K562 (cell line): ENCODE results near the gene RBPJ. TPM values are rescaled to one million over a fixed set of nuclear protein-coding genes. Genes with fewer than 3 reads are reported as not detected.

Experiments used
- ATAC-seq: fragments of 200-7000 bp; cut with Tn5 transposase; 3 replicates; pipeline ENCODE4 v1.9.1; 2020; ENCODE audit warnings: moderate library complexity
- BruUV-seq: library from RNA; stranded (reverse); fragments of 400-500 nt; replicated peaks from 2 replicates; lab custom pipeline; 2021; lab: Mats Ljungman, UMichigan
- CTCF ChIA-PET: fragments of 300-600 bp; formaldehyde crosslinking; extraction: SDS; loops from one replicate; lab custom pipeline; 2021; ENCODE audit warnings: low intra/inter-chr PET ratio; lab: Yijun Ruan, JAX
- POLR2A ChIA-PET: fragments of 300-600, 350-650 bp; sonication (Branson Sonifier 250); formaldehyde crosslinking; extraction: SDS; loops from one replicate; lab custom pipeline; 2021; ENCODE audit warnings: antibody characterized with exemption, inconsistent platforms; lab: Yijun Ruan, JAX
- DNase-seq, 4 experiments: peaks; one replicate each; pipeline versions ENCODE4 v3.0.0 to v3.0.0-alpha.2; 2011 to 2018; ENCODE audit warnings: low spot score in 3 of 4, mixed read lengths in 3 of 4; ENCODE audit errors: extremely low read depth in 1 of 4
- FAIRE-seq: peaks from 2 replicates; lab custom pipeline; 2011; peaks lifted over from hg19 to GRCh38; lab: Jason Lieb, UNC
- H2AFZ ChIP-seq: 2 replicates; pipeline ENCODE4 v1.6.0; 2011; ENCODE audit warnings: low read depth, low read length, control low read depth, inconsistent platforms
- H3K27ac ChIP-seq: fragments of 200-600 bp; 3 replicates; pipeline ENCODE4 v1.8.0; 2011; ENCODE audit warnings: low read depth, mild to moderate bottlenecking, control low read depth, inconsistent platforms, low read length, moderate library complexity, mixed read lengths; ENCODE audit errors: extremely low read depth
- H3K27me3 ChIP-seq, 2 experiments: fragments of 300-600 bp in 1 of 2; 2 replicates in 1 of 2; 3 replicates in 1 of 2; pipeline versions ENCODE4 v1.6.0 to v1.8.0; 2011; ENCODE audit warnings: inconsistent platforms in 2 of 2, low read length in 2 of 2, mild to moderate bottlenecking in 1 of 2, mixed read lengths in 1 of 2, moderate library complexity in 1 of 2; ENCODE audit not compliant: control insufficient read depth in 2 of 2, insufficient read depth in 2 of 2
- H3K36me3 ChIP-seq: fragments of 300-600 bp; 3 replicates; pipeline ENCODE4 v1.8.0; 2011; ENCODE audit warnings: mild to moderate bottlenecking, low read length, inconsistent platforms; ENCODE audit not compliant: control insufficient read depth, insufficient read depth
- H3K4me1 ChIP-seq, 2 experiments: fragments of 200-600 bp in 1 of 2; replicated peaks in 1 of 2; 2 replicates in 1 of 2; 3 replicates in 1 of 2; pipeline versions ENCODE4 v1.5.1 to v1.8.0; 2011; ENCODE audit warnings: inconsistent platforms in 2 of 2, low read length in 2 of 2, mild to moderate bottlenecking in 1 of 2, mixed read lengths in 1 of 2, moderate library complexity in 1 of 2; ENCODE audit not compliant: control insufficient read depth in 2 of 2, insufficient read depth in 2 of 2
- H3K4me2 ChIP-seq: 2 replicates; pipeline ENCODE4 v1.6.1; 2011; ENCODE audit warnings: low read length, control low read depth, inconsistent platforms, mixed read lengths; ENCODE audit not compliant: insufficient read depth
- H3K4me3 ChIP-seq: fragments of 200-600 bp; sonication (generic), shearing (Covaris generic); 2 replicates; pipeline ENCODE4 v1.5.1; 2016; ENCODE audit warnings: control low read depth, inconsistent platforms
- H3K79me2 ChIP-seq: fragments of 200-600 bp; 3 replicates; pipeline ENCODE4 v1.8.0; 2011; ENCODE audit warnings: low read length, inconsistent platforms; ENCODE audit not compliant: control insufficient read depth, insufficient read depth
- H3K9ac ChIP-seq, 2 experiments: 2 replicates each; pipeline versions ENCODE4 v1.6.0 to v1.6.1; 2011; ENCODE audit warnings: low read depth in 2 of 2, low read length in 2 of 2, control low read depth in 1 of 2, inconsistent platforms in 1 of 2, mild to moderate bottlenecking in 1 of 2, mixed read lengths in 1 of 2; ENCODE audit not compliant: insufficient read depth in 1 of 2
- H3K9me1 ChIP-seq: one replicate; pipeline ENCODE4 v1.6.0; 2011; ENCODE audit warnings: inconsistent platforms, mild to moderate bottlenecking, low read length, moderate library complexity; ENCODE audit not compliant: control insufficient read depth, insufficient read depth
- H3K9me3 ChIP-seq: replicated peaks from 2 replicates; pipeline ENCODE4 v1.5.1; 2011; ENCODE audit warnings: low read depth, low read length, inconsistent platforms; ENCODE audit not compliant: control insufficient read depth, insufficient read depth
- H4K20me1 ChIP-seq: replicated peaks from 2 replicates; pipeline ENCODE4 v1.6.1; 2011; ENCODE audit warnings: low read length, inconsistent platforms, mixed read lengths; ENCODE audit not compliant: control insufficient read depth, insufficient read depth
- CBX5 ChIP-seq: IDR thresholded peaks from 2 replicates; pipeline ENCODE4 v1.6.1; 2014; ENCODE audit warnings: low read depth, borderline replicate concordance
- HMGXB4 ChIP-seq: sonication (generic); formaldehyde crosslinking; IDR thresholded peaks from 2 replicates; pipeline ENCODE4 v1.8.1; 2023; ENCODE audit warnings: mild to moderate bottlenecking, missing genetic modification reagents
- KDM1A ChIP-seq, 2 experiments: fragments of 450-650 bp; IDR thresholded peaks; 2 replicates each; pipeline ENCODE4 v1.6.1; 2016; ENCODE audit warnings: mild to moderate bottlenecking in 2 of 2
- MEIS2 ChIP-seq: fragments of 450-650 bp; IDR thresholded peaks from 2 replicates; pipeline ENCODE4 v1.6.1; 2014; ENCODE audit warnings: mild to moderate bottlenecking; ENCODE audit not compliant: partially characterized antibody
- NFATC3 ChIP-seq: fragments of 450-650 bp; IDR thresholded peaks from 2 replicates; pipeline ENCODE4 v1.6.1; 2017; ENCODE audit warnings: mild to moderate bottlenecking
- NR2C2 ChIP-seq, 2 experiments: fragments of 200-800 bp in 1 of 2; sonication (Bioruptor generic) in 1 of 2; sonication (generic) in 1 of 2; formaldehyde crosslinking in 1 of 2; IDR thresholded peaks; 2 replicates each; pipeline versions ENCODE4 v1.6.1 to v1.8.0; 2016 to 2022; ENCODE audit warnings: mild to moderate bottlenecking in 1 of 2, missing compliant biosample characterization in 1 of 2, missing genetic modification characterization in 1 of 2, missing genetic modification reagents in 1 of 2
- RFX1 ChIP-seq: fragments of 450-650 bp; IDR thresholded peaks from 2 replicates; pipeline ENCODE4 v1.6.1; 2016; ENCODE audit warnings: mild to moderate bottlenecking, moderate library complexity
- TRIM24 ChIP-seq, 2 experiments: fragments of 450-650 bp; IDR thresholded peaks; 2 replicates each; pipeline ENCODE4 v1.6.1; 2016
- ZBTB49 ChIP-seq: sonication (generic); formaldehyde crosslinking; IDR thresholded peaks from 2 replicates; pipeline ENCODE4 v1.8.0; 2022; ENCODE audit warnings: missing genetic modification reagents, mild to moderate bottlenecking, borderline replicate concordance
- ZBTB9 ChIP-seq: fragments of 450-650 bp; formaldehyde crosslinking; IDR thresholded peaks from 2 replicates; pipeline ENCODE4 v1.4.0; 2020; ENCODE audit warnings: mild to moderate bottlenecking, moderate library complexity
- ZNF740 ChIP-seq, 3 experiments: fragments of 200-800 bp in 1 of 3; sonication (Bioruptor generic) in 1 of 3; sonication (generic) in 1 of 3; formaldehyde crosslinking in 1 of 3; IDR thresholded peaks; 2 replicates each; pipeline versions ENCODE4 v1.6.1 to v1.8.0; 2016 to 2022; ENCODE audit warnings: mild to moderate bottlenecking in 2 of 3, missing compliant biosample characterization in 2 of 3, missing genetic modification characterization in 2 of 3, missing genetic modification reagents in 1 of 3
- WGBS: fragments of 100-300 bp; shearing (Covaris generic); methylation state at CpG from one replicate; pipeline ENCODE4 v1.1.6; 2016; ENCODE audit warnings: low coverage, mixed read lengths; ENCODE audit not compliant: insufficient coverage; ENCODE audit errors: missing lambda C conversion rate; 5-methylcytosine and 5-hydroxymethylcytosine counted together
- in situ Hi-C: fragments of 300-500 bp; cut with MboI; formaldehyde crosslinking; loops from 4 replicates; pipeline ENCODE4 v1.15.0; 2018; ENCODE audit warnings: inconsistent platforms, mixed read lengths
- intact Hi-C: fragments of 100-400 bp; cut with micrococcal nuclease; formaldehyde crosslinking; loops from 2 replicates; pipeline ENCODE4 v1.14.2; 2022
- polyA plus RNA-seq, 8 experiments: library from polyadenylated mRNA; depleted of rRNA in 4 of 8; stranded (reverse) in 5 of 8; unstranded in 3 of 8; fragments of >200 nt; fragmentation: Nextera tagmentation in 2 of 8; fragmentation: Illumina TruSeq in 1 of 8; extraction: Ambion mirVana in 2 of 8; extraction: Trizol in 1 of 8; gene quantifications; 2 replicates each; pipeline versions ENCODE4 v1.2.1 to v1.2.3, GENCODE V29; 2011 to 2014; ENCODE audit warnings: inconsistent platforms in 1 of 8, missing spikeins in 1 of 8
- total RNA-seq, 7 experiments: library from RNA; depleted of rRNA in 6 of 7; stranded (reverse); fragments of >200 nt in 6 of 7; fragmentation: Illumina TruSeq in 2 of 7; extraction: Trizol in 2 of 7; gene quantifications; 2 replicates each; pipeline versions ENCODE4 v1.2.1 to v1.2.3, GENCODE V29; 2011 to 2021; ENCODE audit warnings: low replicate concordance in 1 of 7

Gene RBPJ
- total and polyA plus RNA-seq, 9 of the 15 experiments (the other 6 are each of a cell fraction or from before 2014, with no cell fraction given), result 17.2 to 49.4 (median 33.8) TPM

- TF ChIP-seq NR2C2 (CRISPR knock-in tag; IDR thresholded peaks at IDR 0.05) (no peak), NR2C2 (tag; IDR thresholded peaks at IDR 0.05) (no peak), ZNF740 (CRISPR knock-in tag; IDR thresholded peaks at IDR 0.05) (no peak), ZNF740 (tag; IDR thresholded peaks at IDR 0.05) (no peak), RFX1 (no peak)
These were observed 49.1 kb upstream of the RBPJ start (continued) for GRCh38 chr4:26271703-26272102.

- ATAC-seq (no peak), DNase-seq (no peak), FAIRE-seq (no peak)
- Histone ChIP-seq H3K4me1 (no peaks in the 10 kb centered on the region), H3K79me2 (no peaks in the 10 kb centered on the region), H3K9me1 (no peaks in the 10 kb centered on the region), H3K9ac (no peak overlapping the region), H2AFZ (no peak overlapping the region), H4K20me1 (no peaks in the 10 kb centered on the region), H3K4me3 (no peak overlapping the region), H3K36me3 (no peaks in the 10 kb centered on the region), H3K27ac (no peak overlapping the region), H3K27me3 (peaks cover 25 to 40% of the 10 kb centered on the region in 2 experiments), H3K9me3 (no peaks in the 10 kb centered on the region), H3K4me2 (no peak overlapping the region)
- POLR2A ChIA-PET, result no interaction called here
- WGBS, result under 1% methylated on average over 10 of the region's 10 CpGs
- no TSS peak for BruUV-seq
- in situ Hi-C loops, result no loop called here
- intact Hi-C loops, result no loop called here
- CTCF ChIA-PET, result no interaction called here
- TF ChIP-seq CBX5 (no peak), HMGXB4 (CRISPR knock-in tag) (no peak), ZBTB9 (CRISPR knock-in tag) (no peak), MEIS2 (no peak), TRIM24 (IDR thresholded peaks at IDR 0.05) (no peak), KDM1A (IDR thresholded peaks at IDR 0.05) (no peak), NFATC3 (no peak), ZBTB49 (CRISPR knock-in tag) (no peak)
These were observed 47.9 kb upstream of the RBPJ start for GRCh38 chr4:26272654-26273615.
